ENCODE data around the gene VCAM1.

The VCAM1 gene

DNA sequence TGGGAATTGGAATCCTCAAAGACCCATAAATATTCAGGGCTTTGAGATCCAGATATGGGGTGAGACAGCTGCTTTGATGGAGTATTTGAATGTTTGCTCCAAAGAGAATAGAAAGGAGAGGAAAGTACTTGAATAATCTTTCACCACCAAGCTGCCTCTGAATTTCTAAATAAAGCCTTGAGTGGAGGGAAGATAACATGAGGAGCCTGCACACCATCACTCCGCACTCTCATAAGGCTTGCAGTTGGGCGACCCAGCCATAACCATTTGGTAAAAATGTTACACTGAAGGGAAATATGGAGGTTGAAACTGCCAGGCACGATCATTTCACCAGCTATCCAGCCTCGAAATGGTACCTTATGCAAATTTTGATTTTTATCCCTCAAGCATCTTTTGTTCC is 38.4 kb downstream of the VCAM1 start:
- no peak overlapping the region for H3K9ac ChIP-seq (ENCODE audit: low read depth, low read length)
- no peak overlapping the region for H3K27ac ChIP-seq (ENCODE audit: low read length)
- H3K27me3 ChIP-seq (ENCODE audit: insufficient read depth, low read length) = no peaks in the 10 kb centered on the region
- no peak overlapping the region for H3K4me3 ChIP-seq (ENCODE audit: low read length)
- H3K9me3 ChIP-seq (ENCODE audit: insufficient read depth, low read depth, low read length) = no peaks in the 10 kb centered on the region
- no peaks in the 10 kb centered on the region; the same call in 1 of the 2 replicates for H3K4me1 ChIP-seq (ENCODE audit: insufficient read depth, low read length)
- H3K36me3 ChIP-seq (ENCODE audit: insufficient read depth, low read depth, low read length) = no peaks in the 10 kb centered on the region

DNA sequence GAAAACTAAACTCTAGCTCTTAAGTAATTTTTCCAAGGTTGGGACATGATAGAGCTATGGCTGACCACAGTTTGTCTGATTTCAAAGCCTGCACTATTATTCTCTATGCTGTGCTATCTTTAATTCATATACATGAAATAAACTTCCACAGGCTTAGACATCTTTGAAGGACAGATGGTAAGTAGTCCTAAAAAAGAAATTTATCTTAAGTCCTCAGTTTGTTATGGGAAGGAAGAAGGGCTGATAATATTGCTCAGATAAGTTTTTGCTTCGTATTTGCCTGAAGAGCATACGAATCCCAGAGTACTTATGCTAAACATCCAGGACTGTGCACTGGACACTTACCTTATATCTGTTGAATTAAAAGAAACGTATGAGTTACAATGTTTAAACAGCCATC is 39.6 kb downstream of the VCAM1 start:
- no peaks in the 10 kb centered on the region; the same call in 1 of the 2 replicates for H3K4me1 ChIP-seq (ENCODE audit: insufficient read depth, low read length)
- no peak overlapping the region for H3K4me3 ChIP-seq (ENCODE audit: low read length)
- H3K9me3 ChIP-seq (ENCODE audit: insufficient read depth, low read depth, low read length) = no peaks in the 10 kb centered on the region
- H3K9ac ChIP-seq (ENCODE audit: low read depth, low read length) = no peak overlapping the region
- H3K27ac ChIP-seq (ENCODE audit: low read length) = no peak overlapping the region
- H3K27me3 ChIP-seq (ENCODE audit: insufficient read depth, low read length) = no peaks in the 10 kb centered on the region
- no peaks in the 10 kb centered on the region for H3K36me3 ChIP-seq (ENCODE audit: insufficient read depth, low read depth, low read length)

DNA sequence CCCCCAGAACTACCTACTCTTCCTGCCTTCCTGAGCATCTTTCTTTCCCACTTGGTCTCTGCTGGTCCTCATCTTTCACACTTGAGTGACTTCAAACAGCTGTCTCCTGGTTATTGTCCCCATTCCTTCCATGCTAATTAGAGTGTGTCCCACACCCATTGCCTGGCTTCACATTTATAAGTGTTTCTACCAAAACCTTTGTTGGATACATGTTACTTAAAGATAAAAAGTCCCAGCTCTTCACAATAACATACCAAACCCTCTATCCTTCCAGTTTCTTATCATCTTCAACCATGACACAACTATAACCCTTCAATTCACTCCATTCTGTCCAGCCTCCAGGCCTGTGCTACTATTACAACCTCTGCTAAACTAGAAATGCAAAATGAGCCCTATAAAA is 41.0 kb downstream of the VCAM1 start:
- no peak overlapping the region for H3K27ac ChIP-seq (ENCODE audit: low read length)
- no peak overlapping the region for H3K9ac ChIP-seq (ENCODE audit: low read depth, low read length)
- H3K4me1 ChIP-seq (ENCODE audit: insufficient read depth, low read length) = no peaks in the 10 kb centered on the region; the same call in 1 of the 2 replicates
- H3K9me3 ChIP-seq (ENCODE audit: insufficient read depth, low read depth, low read length) = no peaks in the 10 kb centered on the region
- H3K27me3 ChIP-seq (ENCODE audit: insufficient read depth, low read length) = no peaks in the 10 kb centered on the region
- H3K4me3 ChIP-seq (ENCODE audit: low read length) = no peak overlapping the region
- no peaks in the 10 kb centered on the region for H3K36me3 ChIP-seq (ENCODE audit: insufficient read depth, low read depth, low read length)

DNA sequence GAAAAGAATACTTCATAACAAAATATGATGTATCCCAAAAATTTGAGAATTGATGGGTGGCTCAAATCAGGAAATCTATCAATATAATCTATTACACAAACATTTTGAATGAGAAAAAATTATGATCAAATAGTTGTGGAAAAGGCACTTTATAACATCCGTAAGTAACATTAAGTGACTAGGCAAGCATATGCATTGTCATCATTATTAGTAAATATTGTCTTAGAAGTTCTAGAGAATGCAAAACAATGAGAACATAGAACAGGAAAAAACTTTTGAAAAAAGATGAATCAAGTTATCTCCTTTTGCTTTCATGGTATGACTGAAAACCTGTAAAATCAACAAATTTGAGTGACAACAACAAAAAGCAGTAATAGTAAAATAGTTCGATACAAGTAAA is 42.9 kb downstream of the VCAM1 start:
- no peaks in the 10 kb centered on the region; the same call in 1 of the 2 replicates for H3K4me1 ChIP-seq (ENCODE audit: insufficient read depth, low read length)
- H3K9ac ChIP-seq (ENCODE audit: low read depth, low read length) = no peak overlapping the region
- no peaks in the 10 kb centered on the region for H3K36me3 ChIP-seq (ENCODE audit: insufficient read depth, low read depth, low read length)
- no peak overlapping the region for H3K4me3 ChIP-seq (ENCODE audit: low read length)
- H3K27me3 ChIP-seq (ENCODE audit: insufficient read depth, low read length) = no peaks in the 10 kb centered on the region
- H3K27ac ChIP-seq (ENCODE audit: low read length) = no peak overlapping the region
- H3K9me3 ChIP-seq (ENCODE audit: insufficient read depth, low read depth, low read length) = no peaks in the 10 kb centered on the region

DNA sequence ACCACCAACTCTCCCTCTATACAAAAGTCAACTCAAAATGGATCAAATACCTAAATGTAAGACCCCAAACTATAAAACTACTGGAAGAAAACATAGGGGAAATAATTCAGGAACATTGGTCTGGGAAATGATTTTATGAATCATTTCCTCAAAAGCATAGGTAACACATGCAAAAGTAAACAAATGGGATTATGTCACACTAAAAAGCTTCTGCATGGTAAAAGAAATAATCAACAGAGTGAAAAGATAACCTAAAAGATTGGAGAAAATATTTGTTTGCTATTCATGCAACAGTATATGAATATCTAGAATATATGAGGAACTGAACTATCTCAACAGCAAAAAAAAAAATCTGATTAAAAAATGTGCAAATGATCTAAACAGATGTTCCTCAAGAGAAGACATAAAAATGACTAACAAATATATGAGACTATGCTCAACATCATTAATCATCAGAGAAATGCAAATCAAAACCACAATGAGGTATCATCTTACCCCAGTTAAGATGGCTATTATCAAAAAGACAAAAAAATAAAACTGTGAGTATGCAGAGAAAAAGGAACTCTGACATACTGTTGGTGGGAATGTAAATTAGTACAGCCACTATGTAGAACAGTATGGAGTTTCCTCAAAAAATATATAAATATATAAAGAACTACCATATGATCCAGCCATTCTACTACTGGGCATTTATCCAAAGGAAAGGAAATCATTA is 47.8 kb downstream of the VCAM1 start:
- no peak overlapping the region for H3K9ac ChIP-seq (ENCODE audit: low read depth, low read length)
- H3K4me3 ChIP-seq (ENCODE audit: low read length) = no peak overlapping the region
- H3K36me3 ChIP-seq (ENCODE audit: insufficient read depth, low read depth, low read length) = no peaks in the 10 kb centered on the region
- H3K27me3 ChIP-seq (ENCODE audit: insufficient read depth, low read length) = no peaks in the 10 kb centered on the region
- H3K27ac ChIP-seq (ENCODE audit: low read length) = no peak overlapping the region
- H3K9me3 ChIP-seq (ENCODE audit: insufficient read depth, low read depth, low read length) = no peaks in the 10 kb centered on the region
- H3K4me1 ChIP-seq (ENCODE audit: insufficient read depth, low read length) = no peaks in the 10 kb centered on the region

DNA sequence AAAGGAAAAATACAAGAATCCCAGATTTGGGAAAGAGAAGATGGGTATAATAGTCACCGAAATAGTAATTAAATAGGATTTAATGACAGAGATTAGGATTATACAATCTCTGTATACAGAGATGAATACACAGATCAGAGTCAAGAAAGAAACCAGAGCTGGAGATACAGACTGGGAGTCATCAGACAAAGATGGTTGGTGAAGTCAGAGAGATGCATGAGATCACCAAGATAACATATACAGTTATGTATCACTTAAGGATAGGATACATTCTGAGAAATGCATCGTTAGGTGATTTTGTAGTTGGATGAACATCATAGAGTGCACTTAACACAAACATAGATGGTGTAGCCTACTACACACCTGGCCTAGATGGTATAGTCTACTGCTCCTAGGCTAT is 49.8 kb downstream of the VCAM1 start:
- Histone ChIP-seq H3K36me3 (ENCODE audit: insufficient read depth, low read depth, low read length) (no peaks in the 10 kb centered on the region), H3K27ac (ENCODE audit: low read length) (no peak overlapping the region), H3K4me3 (ENCODE audit: low read length) (no peak overlapping the region), H3K9ac (ENCODE audit: low read depth, low read length) (no peak overlapping the region), H3K9me3 (ENCODE audit: insufficient read depth, low read depth, low read length) (no peaks in the 10 kb centered on the region), H3K4me1 (ENCODE audit: insufficient read depth, low read length) (no peaks in the 10 kb centered on the region), H3K27me3 (ENCODE audit: insufficient read depth, low read length) (no peaks in the 10 kb centered on the region)

DNA sequence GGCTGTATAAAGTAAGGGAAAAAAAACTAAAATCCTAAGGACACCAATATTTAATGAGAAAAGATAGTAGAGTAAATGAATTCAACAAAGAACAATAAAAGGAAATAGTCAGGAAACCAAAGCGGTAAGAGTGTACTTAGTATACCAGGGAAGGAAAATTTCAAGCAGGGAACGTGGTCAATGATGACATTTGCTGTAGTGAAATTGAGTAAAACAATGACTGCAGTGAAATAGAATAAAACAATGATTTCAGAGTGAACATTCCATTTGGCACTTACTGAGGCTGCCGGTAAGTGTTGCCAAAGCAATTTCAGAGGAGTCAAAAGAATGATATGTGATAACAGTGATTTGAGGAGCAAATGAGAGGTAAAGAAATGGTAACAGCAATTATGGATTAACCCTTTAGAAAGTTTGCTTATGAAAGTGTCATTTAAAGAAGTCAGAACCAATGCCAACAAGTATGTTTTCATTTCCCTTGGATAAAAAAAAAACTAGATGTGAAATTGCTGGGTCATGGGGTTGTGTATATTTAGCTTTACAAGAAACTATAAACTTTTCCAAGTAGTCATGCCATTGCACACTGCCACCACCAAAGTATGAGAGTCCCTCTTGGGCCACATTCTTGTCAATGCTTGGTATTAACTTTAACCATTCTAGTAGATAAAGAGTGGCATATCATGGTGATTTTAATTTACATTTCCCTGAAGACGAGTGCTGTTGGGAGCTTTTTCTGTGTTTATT is 50.5 kb downstream of the VCAM1 start:
- Histone ChIP-seq H3K27me3 (ENCODE audit: insufficient read depth, low read length) (no peaks in the 10 kb centered on the region), H3K9ac (ENCODE audit: low read depth, low read length) (no peak overlapping the region), H3K27ac (ENCODE audit: low read length) (no peak overlapping the region), H3K4me1 (ENCODE audit: insufficient read depth, low read length) (no peaks in the 10 kb centered on the region), H3K9me3 (ENCODE audit: insufficient read depth, low read depth, low read length) (no peaks in the 10 kb centered on the region), H3K4me3 (ENCODE audit: low read length) (no peak overlapping the region), H3K36me3 (ENCODE audit: insufficient read depth, low read depth, low read length) (no peaks in the 10 kb centered on the region)

DNA sequence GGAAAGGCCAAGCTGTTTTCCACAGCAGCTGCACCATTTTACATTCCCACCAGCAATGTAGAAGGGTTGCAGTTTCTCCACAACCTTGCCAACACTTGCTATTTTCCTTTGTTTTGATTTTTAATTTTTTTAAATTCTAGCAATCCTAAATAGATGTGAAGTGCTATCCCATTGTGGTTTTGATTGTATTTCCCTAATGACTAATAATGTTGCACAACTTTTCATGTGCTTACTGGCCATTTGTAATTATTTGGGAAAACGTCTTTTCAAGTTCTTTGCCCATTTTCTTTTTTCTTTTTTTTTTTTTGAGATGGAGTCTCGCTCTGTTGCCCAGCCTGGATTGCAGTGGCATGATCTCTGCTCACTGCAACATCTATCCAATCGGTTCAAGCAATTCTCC is 53.9 kb downstream of the VCAM1 start:
- no peak overlapping the region for H3K4me3 ChIP-seq (ENCODE audit: low read length)
- H3K27me3 ChIP-seq (ENCODE audit: insufficient read depth, low read length) = no peaks in the 10 kb centered on the region
- H3K4me1 ChIP-seq (ENCODE audit: insufficient read depth, low read length) = no peaks in the 10 kb centered on the region
- no peak overlapping the region for H3K27ac ChIP-seq (ENCODE audit: low read length)
- no peaks in the 10 kb centered on the region for H3K9me3 ChIP-seq (ENCODE audit: insufficient read depth, low read depth, low read length)
- no peak overlapping the region for H3K9ac ChIP-seq (ENCODE audit: low read depth, low read length)
- H3K36me3 ChIP-seq (ENCODE audit: insufficient read depth, low read depth, low read length) = no peaks in the 10 kb centered on the region

DNA sequence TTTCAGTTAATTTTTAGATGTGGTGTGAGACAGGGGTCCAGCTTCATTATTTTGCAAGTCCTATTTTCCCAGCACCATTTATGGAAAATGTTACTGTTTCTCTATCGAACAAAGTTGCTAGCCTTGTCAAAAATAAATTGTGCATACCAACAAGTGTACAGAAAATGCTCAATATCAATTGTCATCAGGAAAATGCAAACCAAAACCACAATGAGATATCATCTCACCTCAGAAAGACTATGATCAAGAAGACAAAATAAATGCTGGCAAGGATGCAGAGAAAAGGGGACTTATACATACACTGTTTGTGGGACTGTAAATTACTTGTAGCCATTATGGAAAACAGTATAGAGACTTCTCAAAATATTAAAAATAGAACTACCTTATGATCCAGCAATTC is 54.8 kb downstream of the VCAM1 start:
- no peak overlapping the region for H3K4me3 ChIP-seq (ENCODE audit: low read length)
- H3K27ac ChIP-seq (ENCODE audit: low read length) = no peak overlapping the region
- no peak overlapping the region for H3K9ac ChIP-seq (ENCODE audit: low read depth, low read length)
- no peaks in the 10 kb centered on the region for H3K4me1 ChIP-seq (ENCODE audit: insufficient read depth, low read length)
- no peaks in the 10 kb centered on the region for H3K27me3 ChIP-seq (ENCODE audit: insufficient read depth, low read length)
- H3K9me3 ChIP-seq (ENCODE audit: insufficient read depth, low read depth, low read length) = no peaks in the 10 kb centered on the region
- H3K36me3 ChIP-seq (ENCODE audit: insufficient read depth, low read depth, low read length) = no peaks in the 10 kb centered on the region

DNA sequence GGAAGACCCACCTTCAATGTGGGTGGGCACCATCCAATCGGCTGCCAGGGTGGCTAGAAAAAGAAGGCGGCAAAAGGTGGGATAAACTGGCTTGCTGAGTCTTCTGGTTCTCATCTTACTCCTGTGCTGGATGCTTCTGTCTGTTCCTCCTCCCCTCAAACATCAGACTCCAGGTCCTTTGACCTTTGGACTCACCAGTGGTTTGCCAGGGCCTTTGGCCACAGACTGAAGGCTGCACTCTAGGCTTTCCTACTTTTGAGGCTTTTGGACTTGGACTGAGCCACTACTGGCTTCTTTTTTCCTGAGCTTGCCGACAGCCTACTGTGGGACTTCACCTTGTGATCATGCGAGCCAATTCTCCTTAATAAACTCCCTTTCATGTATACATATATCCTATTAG is 55.9 kb downstream of the VCAM1 start:
- Histone ChIP-seq H3K27ac (ENCODE audit: low read length) (no peak overlapping the region), H3K9ac (ENCODE audit: low read depth, low read length) (no peak overlapping the region), H3K4me3 (ENCODE audit: low read length) (no peak overlapping the region), H3K4me1 (ENCODE audit: insufficient read depth, low read length) (no peaks in the 10 kb centered on the region), H3K9me3 (ENCODE audit: insufficient read depth, low read depth, low read length) (no peaks in the 10 kb centered on the region), H3K36me3 (ENCODE audit: insufficient read depth, low read depth, low read length) (no peaks in the 10 kb centered on the region), H3K27me3 (ENCODE audit: insufficient read depth, low read length) (no peaks in the 10 kb centered on the region)

DNA sequence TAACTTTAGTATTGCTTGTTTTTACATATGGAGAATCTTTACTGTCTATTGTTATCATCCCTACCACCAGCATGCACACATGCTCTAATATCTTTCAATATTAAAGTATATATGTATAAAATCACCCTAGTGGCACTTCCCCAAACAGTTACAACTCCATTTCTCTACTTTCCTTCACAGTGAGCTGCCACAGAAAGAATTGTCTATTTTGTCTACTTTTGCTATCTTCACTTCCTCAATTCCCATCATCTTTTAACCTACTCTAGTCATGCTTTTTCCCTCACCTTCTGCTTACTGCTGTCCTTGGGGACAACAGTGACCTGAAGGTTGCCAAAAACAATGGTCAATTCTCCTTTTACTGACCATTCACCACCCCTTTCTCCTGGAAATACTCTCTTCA is 59.2 kb downstream of the VCAM1 start:
- Histone ChIP-seq H3K4me3 (ENCODE audit: low read length) (no peak overlapping the region), H3K4me1 (ENCODE audit: insufficient read depth, low read length) (no peaks in the 10 kb centered on the region), H3K27me3 (ENCODE audit: insufficient read depth, low read length) (no peaks in the 10 kb centered on the region), H3K9ac (ENCODE audit: low read depth, low read length) (no peak overlapping the region), H3K9me3 (ENCODE audit: insufficient read depth, low read depth, low read length) (peaks cover 14% of the 10 kb centered on the region; the same call in 1 of the 2 replicates), H3K27ac (ENCODE audit: low read length) (no peak overlapping the region), H3K36me3 (ENCODE audit: insufficient read depth, low read depth, low read length) (no peaks in the 10 kb centered on the region)

DNA sequence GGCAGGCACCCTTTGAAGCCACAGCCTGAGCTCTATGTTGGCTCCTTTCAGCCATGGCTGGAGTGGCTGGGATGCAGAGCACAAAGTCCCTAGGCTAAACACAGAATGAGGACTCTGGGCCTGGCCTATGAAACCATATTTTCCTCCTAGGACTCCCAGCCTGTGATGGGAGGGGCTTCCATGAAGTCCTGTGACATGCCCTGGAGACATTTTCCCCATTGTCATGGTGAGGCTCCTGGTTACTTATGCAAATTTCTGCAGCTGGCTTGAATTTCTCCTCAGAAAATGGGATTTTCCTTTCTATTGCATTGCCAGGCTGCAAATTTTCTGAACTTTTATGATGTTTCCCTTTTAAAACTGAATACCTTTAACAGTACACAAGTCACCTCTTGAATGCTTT is 61.3 kb downstream of the VCAM1 start:
- H3K4me1 ChIP-seq (ENCODE audit: insufficient read depth, low read length) = peaks cover 4% of the 10 kb centered on the region; the same call in 1 of the 2 replicates
- H3K27ac ChIP-seq (ENCODE audit: low read length) = no peak overlapping the region
- H3K36me3 ChIP-seq (ENCODE audit: insufficient read depth, low read depth, low read length) = no peaks in the 10 kb centered on the region
- H3K4me3 ChIP-seq (ENCODE audit: low read length) = no peak overlapping the region
- H3K27me3 ChIP-seq (ENCODE audit: insufficient read depth, low read length) = no peaks in the 10 kb centered on the region
- no peak overlapping the region for H3K9ac ChIP-seq (ENCODE audit: low read depth, low read length)
- peaks cover 14% of the 10 kb centered on the region; the same call in 1 of the 2 replicates for H3K9me3 ChIP-seq (ENCODE audit: insufficient read depth, low read depth, low read length)
